DOHH2 (cell line): ENCODE results near the gene CELA1.

Experiments used
- H3F3A ChIP-seq: fragments of 200-600 bp; sonication (generic), shearing (Covaris generic); 2 replicates; pipeline ENCODE4 v1.6.0; 2016; ENCODE audit warnings: antibody characterized with exemption, mild to moderate bottlenecking; ENCODE audit not compliant: control insufficient read depth, insufficient read depth
- H3K27ac ChIP-seq: fragments of 200-600 bp; sonication (generic); 2 replicates; pipeline ENCODE4 v1.5.1; 2014; ENCODE audit warnings: low read depth, mild to moderate bottlenecking, low read length, moderate library complexity
- H3K27me3 ChIP-seq: fragments of 200-600 bp; sonication (generic); 2 replicates; pipeline ENCODE4 v1.6.1; 2014; ENCODE audit warnings: mild to moderate bottlenecking, low read length, mixed read lengths; ENCODE audit not compliant: control insufficient read depth
- H3K36me3 ChIP-seq: fragments of 200-600 bp; sonication (generic); 2 replicates; pipeline ENCODE4 v1.6.1; 2014; ENCODE audit warnings: mild to moderate bottlenecking, low read length, moderate library complexity, mixed read lengths; ENCODE audit not compliant: control insufficient read depth
- H3K4me1 ChIP-seq: fragments of 200-600 bp; sonication (generic); 2 replicates; pipeline ENCODE4 v1.6.1; 2014; ENCODE audit warnings: mild to moderate bottlenecking, low read length, mixed read lengths; ENCODE audit not compliant: control insufficient read depth
- H3K4me2 ChIP-seq: fragments of 200-600 bp; sonication (generic); 2 replicates; pipeline ENCODE4 v1.6.0; 2014; ENCODE audit warnings: mild to moderate bottlenecking, low read length, moderate library complexity
- H3K4me3 ChIP-seq: fragments of 200-600 bp; sonication (generic); 2 replicates; pipeline ENCODE4 v1.5.1; 2014; ENCODE audit warnings: mild to moderate bottlenecking, low read length, mixed read lengths
- H3K79me2 ChIP-seq: fragments of 200-600 bp; sonication (generic); 2 replicates; pipeline ENCODE4 v1.6.1; 2014; ENCODE audit warnings: mild to moderate bottlenecking, low read length, mixed read lengths; ENCODE audit not compliant: control insufficient read depth
- H3K9me2 ChIP-seq: fragments of 200-600 bp; sonication (generic); replicated peaks from 2 replicates; pipeline ENCODE4 v1.6.1; 2014; ENCODE audit warnings: mild to moderate bottlenecking, low read length, mixed read lengths; ENCODE audit not compliant: control insufficient read depth
- H3K9me3 ChIP-seq: fragments of 200-600 bp; sonication (generic); 2 replicates; pipeline ENCODE4 v1.6.1; 2014; ENCODE audit warnings: antibody characterized with exemption, low read length, mixed read lengths; ENCODE audit not compliant: control insufficient read depth, insufficient read depth
- H4K20me1 ChIP-seq: fragments of 200-600 bp; sonication (generic); 2 replicates; pipeline ENCODE4 v1.6.0; 2014; ENCODE audit warnings: low read depth, mild to moderate bottlenecking, antibody characterized with exemption, low read length, moderate library complexity; ENCODE audit not compliant: control insufficient read depth, insufficient read depth
- EZH2phosphoT487 ChIP-seq: fragments of 200-600 bp; sonication (generic); IDR thresholded peaks from 2 replicates; pipeline ENCODE4 v1.6.1; 2017; ENCODE audit warnings: borderline replicate concordance, mild to moderate bottlenecking, antibody characterized with exemption, low read length, moderate library complexity, mixed read lengths
- TF ChIP-seq, protein P1 (sequence below): fragments of 200-600 bp; sonication (generic); IDR thresholded peaks from one replicate; pipeline ENCODE4 v1.5.1; 2014; ENCODE audit warnings: antibody characterized with exemption, mild to moderate bottlenecking, low read depth, low read length; ENCODE audit not compliant: poor library complexity, severe bottlenecking

The CELA1 gene

DNA sequence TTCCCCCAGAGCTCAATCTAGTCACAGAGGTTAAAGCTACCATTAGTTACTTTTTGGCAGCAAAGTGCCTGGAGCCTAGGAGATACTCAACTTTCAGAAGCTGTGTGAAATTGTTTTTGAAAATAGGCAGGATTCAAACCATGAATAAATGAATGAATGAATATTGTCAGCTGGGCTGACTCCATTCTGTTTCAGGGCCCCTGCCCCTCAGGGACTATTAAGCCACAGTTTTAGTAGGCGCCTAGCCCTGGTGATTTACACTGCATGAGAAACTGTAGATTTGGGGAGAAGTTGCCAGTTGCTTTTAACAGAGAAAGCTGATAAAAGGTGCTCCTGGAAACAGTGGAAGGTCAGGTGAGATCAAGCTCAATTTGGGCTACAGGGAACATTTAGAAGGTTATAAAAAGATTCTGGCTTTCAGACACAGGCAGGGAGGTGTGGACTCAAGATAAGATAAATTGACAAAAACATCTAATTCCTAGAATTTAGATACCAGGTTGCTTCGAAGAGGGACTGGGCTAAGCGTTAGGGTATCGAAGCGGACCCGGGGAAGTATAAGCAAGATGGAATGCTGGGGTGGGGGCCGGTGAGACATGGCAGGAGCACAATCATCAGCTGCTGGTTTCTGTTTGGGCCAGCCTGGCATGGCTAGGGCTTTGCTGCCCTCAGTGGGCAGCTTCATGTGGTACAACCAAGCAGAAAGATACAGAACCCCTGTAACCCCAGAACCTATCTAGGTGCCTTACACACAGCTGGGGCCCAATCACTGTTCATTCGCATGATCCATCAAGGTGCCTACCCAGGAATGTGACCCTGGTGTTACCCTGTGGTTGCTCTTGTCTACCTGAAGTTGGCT, 14.9 kb upstream of the CELA1 start:
- H3F3A ChIP-seq: no peaks in the 10 kb centered on the region
- no peak overlapping the region for H3K27ac ChIP-seq
- H3K27me3 ChIP-seq: peaks cover 85% of the 10 kb centered on the region
- no peaks in the 10 kb centered on the region for H3K9me3 ChIP-seq
- H3K79me2 ChIP-seq: no peaks in the 10 kb centered on the region
- H4K20me1 ChIP-seq: peaks cover 4% of the 10 kb centered on the region; the same call in 1 of the 2 replicates
- no peaks in the 10 kb centered on the region for H3K9me2 ChIP-seq
- no peaks in the 10 kb centered on the region for H3K36me3 ChIP-seq
- TF ChIP-seq, protein P1, sequence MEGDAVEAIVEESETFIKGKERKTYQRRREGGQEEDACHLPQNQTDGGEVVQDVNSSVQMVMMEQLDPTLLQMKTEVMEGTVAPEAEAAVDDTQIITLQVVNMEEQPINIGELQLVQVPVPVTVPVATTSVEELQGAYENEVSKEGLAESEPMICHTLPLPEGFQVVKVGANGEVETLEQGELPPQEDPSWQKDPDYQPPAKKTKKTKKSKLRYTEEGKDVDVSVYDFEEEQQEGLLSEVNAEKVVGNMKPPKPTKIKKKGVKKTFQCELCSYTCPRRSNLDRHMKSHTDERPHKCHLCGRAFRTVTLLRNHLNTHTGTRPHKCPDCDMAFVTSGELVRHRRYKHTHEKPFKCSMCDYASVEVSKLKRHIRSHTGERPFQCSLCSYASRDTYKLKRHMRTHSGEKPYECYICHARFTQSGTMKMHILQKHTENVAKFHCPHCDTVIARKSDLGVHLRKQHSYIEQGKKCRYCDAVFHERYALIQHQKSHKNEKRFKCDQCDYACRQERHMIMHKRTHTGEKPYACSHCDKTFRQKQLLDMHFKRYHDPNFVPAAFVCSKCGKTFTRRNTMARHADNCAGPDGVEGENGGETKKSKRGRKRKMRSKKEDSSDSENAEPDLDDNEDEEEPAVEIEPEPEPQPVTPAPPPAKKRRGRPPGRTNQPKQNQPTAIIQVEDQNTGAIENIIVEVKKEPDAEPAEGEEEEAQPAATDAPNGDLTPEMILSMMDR: no peak
- TF ChIP-seq EZH2phosphoT487: no peak
- peaks cover 19% of the 10 kb centered on the region for H3K4me1 ChIP-seq
- H3K4me3 ChIP-seq: no peak overlapping the region
- no peak overlapping the region for H3K4me2 ChIP-seq

DNA sequence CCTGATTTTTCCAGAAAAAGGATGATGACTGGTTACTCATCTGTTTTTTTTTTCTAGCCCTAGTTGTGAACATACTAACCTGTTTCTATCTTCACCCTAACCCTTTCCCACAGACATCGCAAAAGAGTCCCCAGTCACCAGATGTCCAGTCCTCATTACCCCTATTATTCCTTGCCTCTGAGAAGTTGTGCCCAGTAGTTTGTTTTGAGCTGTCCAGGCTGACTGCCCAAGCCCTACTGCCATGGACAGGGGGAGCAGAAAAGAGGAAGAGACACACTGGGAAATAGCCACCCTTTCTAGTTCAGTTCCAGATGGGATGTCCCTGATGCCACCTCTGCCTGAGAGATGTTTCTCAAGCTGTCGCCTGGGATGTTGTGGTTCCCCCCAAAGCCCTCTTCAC, 13.8 kb upstream of the CELA1 start:
- Histone ChIP-seq H3K4me1 (peaks cover 21% of the 10 kb centered on the region), H3K9me2 (no peaks in the 10 kb centered on the region), H3K9me3 (no peaks in the 10 kb centered on the region), H3K27me3 (peaks cover 77% of the 10 kb centered on the region), H3K4me2 (no peak overlapping the region), H3K36me3 (no peaks in the 10 kb centered on the region), H4K20me1 (peaks cover 1% of the 10 kb centered on the region; the same call in 1 of the 2 replicates), H3K4me3 (no peak overlapping the region), H3K27ac (no peak overlapping the region), H3F3A (no peaks in the 10 kb centered on the region), H3K79me2 (no peaks in the 10 kb centered on the region)
- no peak; the same call in 1 of the 2 replicates for TF ChIP-seq EZH2phosphoT487
- TF ChIP-seq, protein P1: no peak

DNA sequence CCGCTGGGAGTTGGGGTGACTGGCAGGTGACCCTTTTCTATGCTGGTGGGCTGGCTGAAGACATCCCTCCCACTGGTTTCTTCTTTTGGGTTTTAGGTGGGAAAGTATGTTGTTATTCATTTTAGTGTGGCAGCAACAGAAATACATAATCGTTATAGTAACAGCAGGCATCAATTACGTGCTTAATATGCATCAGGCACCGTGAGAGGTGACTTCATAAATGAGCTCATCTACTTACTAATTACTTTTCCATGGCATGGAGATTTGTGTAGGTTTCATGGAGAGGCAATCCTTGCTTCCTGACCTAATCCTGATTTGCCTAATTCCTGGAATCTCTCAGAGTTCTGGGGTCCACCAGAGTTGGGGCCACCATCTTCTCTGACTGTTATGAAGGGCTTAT, 13.4 kb upstream of the CELA1 start:
- no peak overlapping the region for H3K27ac ChIP-seq
- no peaks in the 10 kb centered on the region for H4K20me1 ChIP-seq
- H3K4me3 ChIP-seq: no peak overlapping the region
- H3K9me2 ChIP-seq: no peaks in the 10 kb centered on the region
- no peaks in the 10 kb centered on the region for H3K9me3 ChIP-seq
- peaks cover 76% of the 10 kb centered on the region for H3K27me3 ChIP-seq
- H3K79me2 ChIP-seq: no peaks in the 10 kb centered on the region
- H3F3A ChIP-seq: no peaks in the 10 kb centered on the region
- no peaks in the 10 kb centered on the region for H3K36me3 ChIP-seq
- H3K4me1 ChIP-seq: peaks cover 21% of the 10 kb centered on the region
- TF ChIP-seq, protein P1: no peak
- TF ChIP-seq EZH2phosphoT487: no peak
- no peak overlapping the region for H3K4me2 ChIP-seq
